ENCODE results near the gene TRIO.

The TRIO gene

DNA sequence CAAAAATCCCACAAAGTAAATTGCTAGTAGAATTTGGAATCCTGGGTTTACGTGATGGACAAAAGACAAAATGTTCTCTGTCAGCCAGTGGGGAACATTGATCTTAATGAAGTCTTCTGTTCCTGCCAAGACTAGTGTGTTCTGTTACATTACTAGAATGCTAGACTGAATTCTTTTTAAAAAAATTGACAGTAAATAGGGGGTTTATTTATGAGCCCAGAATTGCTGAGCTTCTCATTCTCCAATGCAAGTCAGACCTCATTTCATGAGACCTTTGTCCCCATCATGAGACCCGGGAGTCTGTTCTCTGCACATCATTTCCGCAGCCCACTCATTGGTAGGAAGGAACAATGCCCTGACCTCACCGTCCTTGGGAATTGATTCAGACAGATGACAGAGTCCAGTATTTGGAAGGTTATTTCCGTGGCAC is 264.6 kb downstream of the TRIO start:
- Histone ChIP-seq H4K8ac (ENCODE audit: low read depth, low read length) (no peak overlapping the region), H2BK15ac (ENCODE audit: low read length) (no peak overlapping the region), H3K18ac (ENCODE audit: low read length) (no peak overlapping the region), H4K91ac (ENCODE audit: low read depth, low read length, poor library complexity) (no peak overlapping the region), H2AK5ac (ENCODE audit: low read depth, low read length) (no peak overlapping the region), H3K4ac (ENCODE audit: low read length) (no peak overlapping the region), H2BK12ac (ENCODE audit: low read length) (no peak overlapping the region), H3K36me3 (replicated peaks in 1 of 2; ENCODE audit: control insufficient read depth in 2 of 2, insufficient read depth in 2 of 2, low read length in 2 of 2) (peaks cover 29 to 85% of the 10 kb centered on the region in 2 donors), H2AFZ (ENCODE audit: low read length) (no peak overlapping the region), H2BK5ac (ENCODE audit: low read length) (no peak overlapping the region), H3K23ac (ENCODE audit: low read depth, low read length, poor library complexity) (no peak overlapping the region), H2BK120ac (ENCODE audit: low read depth, low read length) (no peak overlapping the region), H3K27me3 (ENCODE audit: control insufficient read depth in 3 of 3, insufficient read depth in 3 of 3, low read depth in 1 of 3, low read length in 3 of 3) (no peaks in the 10 kb centered on the region), H3K4me2 (ENCODE audit: insufficient read depth, low read length, poor library complexity, severe bottlenecking) (no peak overlapping the region), H3K4me3 (ENCODE audit: low read length in 2 of 2) (no peak overlapping the region), H3K4me1 (ENCODE audit: control insufficient read depth in 2 of 2, insufficient read depth in 1 of 2, low read depth in 1 of 2, low read length in 2 of 2) (no peaks in the 10 kb centered on the region), H3K9me3 (replicated peaks in 1 of 2; ENCODE audit: control insufficient read depth in 2 of 2, insufficient read depth in 1 of 2, low read depth in 1 of 2, low read length in 2 of 2) (no peaks in the 10 kb centered on the region), H3K9ac (ENCODE audit: low read depth, low read length, poor library complexity) (no peak overlapping the region), H3K79me1 (ENCODE audit: low read depth, low read length) (no peaks in the 10 kb centered on the region), H3K14ac (ENCODE audit: low read length) (no peak overlapping the region), H3K27ac (replicated peaks; ENCODE audit: low read length) (no peak overlapping the region)
- DNase-seq (ENCODE audit: low spot score) = no peak
- WGBS, 2 donors (ENCODE audit: extremely low coverage in 2 of 2, insufficient read length in 2 of 2, insufficient replicate concordance in 1 of 2) = no CpG with 5 or more reads among the region's 5 CpGs

GRCh38 chr5:14408969-14409586 is 265.9 kb downstream of the TRIO start:
- Histone ChIP-seq H2BK5ac (ENCODE audit: low read length) (no peak overlapping the region), H3K27me3 (ENCODE audit: control insufficient read depth in 3 of 3, insufficient read depth in 3 of 3, low read depth in 1 of 3, low read length in 3 of 3) (no peaks in the 10 kb centered on the region), H2BK12ac (ENCODE audit: low read length) (no peak overlapping the region), H3K4ac (ENCODE audit: low read length) (no peak overlapping the region), H3K36me3 (replicated peaks in 1 of 2; ENCODE audit: control insufficient read depth in 2 of 2, insufficient read depth in 2 of 2, low read length in 2 of 2) (peaks cover 31 to 96% of the 10 kb centered on the region in 2 donors), H3K9me3 (replicated peaks in 1 of 2; ENCODE audit: control insufficient read depth in 2 of 2, insufficient read depth in 1 of 2, low read depth in 1 of 2, low read length in 2 of 2) (no peaks in the 10 kb centered on the region), H3K18ac (ENCODE audit: low read length) (no peak overlapping the region), H3K23ac (ENCODE audit: low read depth, low read length, poor library complexity) (no peak overlapping the region), H3K9ac (ENCODE audit: low read depth, low read length, poor library complexity) (no peak overlapping the region), H4K91ac (ENCODE audit: low read depth, low read length, poor library complexity) (no peak overlapping the region), H3K4me1 (ENCODE audit: control insufficient read depth in 2 of 2, insufficient read depth in 1 of 2, low read depth in 1 of 2, low read length in 2 of 2) (no peaks in the 10 kb centered on the region), H4K8ac (ENCODE audit: low read depth, low read length) (no peak overlapping the region), H2BK15ac (ENCODE audit: low read length) (no peak overlapping the region), H2AFZ (ENCODE audit: low read length) (no peak overlapping the region), H3K14ac (ENCODE audit: low read length) (no peak overlapping the region), H3K27ac (replicated peaks; ENCODE audit: low read length) (no peak overlapping the region), H3K4me3 (ENCODE audit: low read length in 2 of 2) (no peak overlapping the region), H2BK120ac (ENCODE audit: low read depth, low read length) (no peak overlapping the region), H3K4me2 (ENCODE audit: insufficient read depth, low read length, poor library complexity, severe bottlenecking) (no peak overlapping the region), H2AK5ac (ENCODE audit: low read depth, low read length) (no peak overlapping the region), H3K79me1 (ENCODE audit: low read depth, low read length) (no peaks in the 10 kb centered on the region)
- WGBS, 2 donors (ENCODE audit: extremely low coverage in 2 of 2, insufficient read length in 2 of 2, insufficient replicate concordance in 1 of 2) = no CpG with 5 or more reads among the region's 14 CpGs
- no peak for DNase-seq (ENCODE audit: low spot score)

DNA sequence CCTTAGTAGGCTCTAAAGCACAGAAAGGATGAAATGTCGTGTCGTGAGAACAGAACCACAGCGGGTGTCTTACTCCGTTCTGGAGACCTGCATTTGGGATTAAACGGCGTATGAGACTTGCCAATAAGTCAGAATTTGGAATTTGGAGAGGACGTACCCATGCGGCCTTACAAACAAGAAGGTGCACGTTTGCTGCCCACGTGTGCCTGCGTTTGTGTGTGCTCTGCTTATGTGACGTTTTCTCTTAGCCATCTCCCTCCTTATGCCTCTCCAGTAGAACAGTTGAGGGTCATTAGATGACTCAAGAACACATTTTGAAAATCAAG is 266.9 kb downstream of the TRIO start:
- Histone ChIP-seq H3K23ac (ENCODE audit: low read depth, low read length, poor library complexity) (no peak overlapping the region), H3K9ac (ENCODE audit: low read depth, low read length, poor library complexity) (no peak overlapping the region), H3K4me1 (ENCODE audit: control insufficient read depth in 2 of 2, insufficient read depth in 1 of 2, low read depth in 1 of 2, low read length in 2 of 2) (peaks cover 0 to 4% of the 10 kb centered on the region in 2 donors), H2BK15ac (ENCODE audit: low read length) (no peak overlapping the region), H4K8ac (ENCODE audit: low read depth, low read length) (no peak overlapping the region), H2BK120ac (ENCODE audit: low read depth, low read length) (no peak overlapping the region), H3K27ac (replicated peaks; ENCODE audit: low read length) (no peak overlapping the region), H3K36me3 (replicated peaks in 1 of 2; ENCODE audit: control insufficient read depth in 2 of 2, insufficient read depth in 2 of 2, low read length in 2 of 2) (peaks cover 31 to 98% of the 10 kb centered on the region in 2 donors), H3K14ac (ENCODE audit: low read length) (no peak overlapping the region), H2AK5ac (ENCODE audit: low read depth, low read length) (no peak overlapping the region), H2BK12ac (ENCODE audit: low read length) (no peak overlapping the region), H3K4me3 (ENCODE audit: low read length in 2 of 2) (no peak overlapping the region), H4K91ac (ENCODE audit: low read depth, low read length, poor library complexity) (no peak overlapping the region), H3K4me2 (ENCODE audit: insufficient read depth, low read length, poor library complexity, severe bottlenecking) (no peak overlapping the region), H3K4ac (ENCODE audit: low read length) (no peak overlapping the region), H3K79me1 (ENCODE audit: low read depth, low read length) (no peaks in the 10 kb centered on the region), H3K9me3 (replicated peaks in 1 of 2; ENCODE audit: control insufficient read depth in 2 of 2, insufficient read depth in 1 of 2, low read depth in 1 of 2, low read length in 2 of 2) (no peaks in the 10 kb centered on the region), H2BK5ac (ENCODE audit: low read length) (no peak overlapping the region), H3K27me3 (ENCODE audit: control insufficient read depth in 3 of 3, insufficient read depth in 3 of 3, low read depth in 1 of 3, low read length in 3 of 3) (no peaks in the 10 kb centered on the region), H2AFZ (ENCODE audit: low read length) (no peak overlapping the region), H3K18ac (ENCODE audit: low read length) (no peak overlapping the region)
- no peak for DNase-seq (ENCODE audit: low spot score)
- no CpG with 5 or more reads among the region's 12 CpGs for WGBS, 2 donors (ENCODE audit: extremely low coverage in 2 of 2, insufficient read length in 2 of 2, insufficient replicate concordance in 1 of 2)

GRCh38 chr5:14410394-14411201 is 267.5 kb downstream of the TRIO start:
- no peak for DNase-seq (ENCODE audit: low spot score)
- no peak overlapping the region for H2BK5ac ChIP-seq (ENCODE audit: low read length)
- no peak overlapping the region for H3K9ac ChIP-seq (ENCODE audit: low read depth, low read length, poor library complexity)
- H3K27me3 ChIP-seq (ENCODE audit: control insufficient read depth in 3 of 3, insufficient read depth in 3 of 3, low read depth in 1 of 3, low read length in 3 of 3) = no peaks in the 10 kb centered on the region
- peaks cover 34 to 98% of the 10 kb centered on the region in 2 donors for H3K36me3 ChIP-seq (replicated peaks in 1 of 2; ENCODE audit: control insufficient read depth in 2 of 2, insufficient read depth in 2 of 2, low read length in 2 of 2)
- WGBS, 2 donors (ENCODE audit: extremely low coverage in 2 of 2, insufficient read length in 2 of 2, insufficient replicate concordance in 1 of 2) = no CpG with 5 or more reads among the region's 18 CpGs
- no peak overlapping the region for H3K18ac ChIP-seq (ENCODE audit: low read length)
- H3K4me1 ChIP-seq (ENCODE audit: control insufficient read depth in 2 of 2, insufficient read depth in 1 of 2, low read depth in 1 of 2, low read length in 2 of 2) = peaks cover 0 to 8% of the 10 kb centered on the region in 2 donors
- H3K14ac ChIP-seq (ENCODE audit: low read length) = no peak overlapping the region
- no peak overlapping the region for H3K4me2 ChIP-seq (ENCODE audit: insufficient read depth, low read length, poor library complexity, severe bottlenecking)
- H3K23ac ChIP-seq (ENCODE audit: low read depth, low read length, poor library complexity) = no peak overlapping the region
- no peak overlapping the region for H2AK5ac ChIP-seq (ENCODE audit: low read depth, low read length)
- no peak overlapping the region for H4K91ac ChIP-seq (ENCODE audit: low read depth, low read length, poor library complexity)
- no peak overlapping the region for H3K4me3 ChIP-seq (ENCODE audit: low read length in 2 of 2)
- H2BK120ac ChIP-seq (ENCODE audit: low read depth, low read length) = no peak overlapping the region
- H4K8ac ChIP-seq (ENCODE audit: low read depth, low read length) = no peak overlapping the region
- H2AFZ ChIP-seq (ENCODE audit: low read length) = no peak overlapping the region
- H2BK15ac ChIP-seq (ENCODE audit: low read length) = no peak overlapping the region
- H2BK12ac ChIP-seq (ENCODE audit: low read length) = no peak overlapping the region
- no peak overlapping the region for H3K27ac ChIP-seq (replicated peaks; ENCODE audit: low read length)
- H3K9me3 ChIP-seq (replicated peaks in 1 of 2; ENCODE audit: control insufficient read depth in 2 of 2, insufficient read depth in 1 of 2, low read depth in 1 of 2, low read length in 2 of 2) = no peaks in the 10 kb centered on the region
- H3K4ac ChIP-seq (ENCODE audit: low read length) = no peak overlapping the region
- H3K79me1 ChIP-seq (ENCODE audit: low read depth, low read length) = no peaks in the 10 kb centered on the region

Measured in neuronal stem cell (in vitro differentiated cells).